Keratinocyte (primary cell): ENCODE data around the gene UBQLN4. TPM values are rescaled to one million over a fixed set of nuclear protein-coding genes. Genes with fewer than 3 reads are reported as not detected.
A peak's percentile ranks its signal among the peaks of the same experiment; 100 is the strongest.

Experiments
- DNase-seq: peaks from one replicate; pipeline ENCODE4 v3.0.0-alpha.2; 2011; ENCODE audit warnings: low read depth, missing footprints, low spot score
- FAIRE-seq: peaks from 2 replicates; lab custom pipeline; 2011; peaks lifted over from hg19 to GRCh38; lab: Jason Lieb, UNC
- H2AFZ ChIP-seq: 2 replicates; pipeline ENCODE4 v1.6.0; 2012; ENCODE audit warnings: low read length, control low read depth, inconsistent platforms; ENCODE audit not compliant: control insufficient read depth
- H3K27ac ChIP-seq: 2 replicates; pipeline ENCODE4 v1.5.1; 2011; ENCODE audit warnings: low read length; ENCODE audit not compliant: control insufficient read depth, insufficient read depth
- H3K27me3 ChIP-seq: 3 replicates; pipeline ENCODE4 v1.6.0; 2011; ENCODE audit warnings: low read length; ENCODE audit not compliant: control insufficient read depth, insufficient read depth; ENCODE audit errors: extremely low read depth
- H3K36me3 ChIP-seq, 2 experiments: 2 replicates in 1 of 2; 3 replicates in 1 of 2; pipeline ENCODE4 v1.5.1; 2011; ENCODE audit warnings: low read length in 2 of 2, mild to moderate bottlenecking in 1 of 2; ENCODE audit not compliant: control insufficient read depth in 2 of 2, insufficient read depth in 2 of 2; ENCODE audit errors: extremely low read depth in 1 of 2
- H3K4me1 ChIP-seq: 3 replicates; pipeline ENCODE4 v1.5.1; 2011; ENCODE audit warnings: low read length; ENCODE audit not compliant: control insufficient read depth, insufficient read depth; ENCODE audit errors: extremely low read depth
- H3K4me2 ChIP-seq: 3 replicates; pipeline ENCODE4 v1.6.0; 2011; ENCODE audit warnings: low read depth, low read length; ENCODE audit not compliant: control insufficient read depth, insufficient read depth; ENCODE audit errors: extremely low read depth
- H3K4me3 ChIP-seq, 3 experiments: fragments of 200-600 bp in 1 of 3; sonication (generic) in 1 of 3; 2 replicates in 2 of 3; 3 replicates in 1 of 3; pipeline ENCODE4 v1.5.1; 2011 to 2016; ENCODE audit warnings: low read length in 3 of 3, mild to moderate bottlenecking in 3 of 3, control low read depth in 2 of 3, inconsistent platforms in 1 of 3, low read depth in 1 of 3, mixed read lengths in 1 of 3, mixed run types in 1 of 3, moderate library complexity in 1 of 3; ENCODE audit not compliant: control insufficient read depth in 2 of 3, insufficient read depth in 2 of 3; ENCODE audit errors: extremely low read depth in 1 of 3
- H3K79me2 ChIP-seq: 2 replicates; pipeline ENCODE4 v1.6.0; 2012; ENCODE audit warnings: low read length; ENCODE audit not compliant: control insufficient read depth, insufficient read depth
- H3K9ac ChIP-seq: 3 replicates; pipeline ENCODE4 v1.6.0; 2011; ENCODE audit warnings: low read length; ENCODE audit not compliant: control insufficient read depth, insufficient read depth; ENCODE audit errors: extremely low read depth
- H3K9me1 ChIP-seq: 3 replicates; pipeline ENCODE4 v1.6.0; 2011; ENCODE audit warnings: low read length; ENCODE audit not compliant: control insufficient read depth, insufficient read depth; ENCODE audit errors: extremely low read depth
- H3K9me3 ChIP-seq: 2 replicates; pipeline ENCODE4 v1.5.1; 2012; ENCODE audit warnings: low read depth, low read length; ENCODE audit not compliant: control insufficient read depth
- H4K20me1 ChIP-seq: 3 replicates; pipeline ENCODE4 v1.6.0; 2011; ENCODE audit warnings: low read length; ENCODE audit not compliant: control insufficient read depth, insufficient read depth; ENCODE audit errors: extremely low read depth
- CTCF ChIP-seq, 3 experiments: IDR thresholded peaks in 1 of 3; conservative IDR thresholded peaks in 1 of 3; optimal IDR thresholded peaks in 1 of 3; 2 replicates in 2 of 3; 3 replicates in 1 of 3; pipeline versions ENCODE3 to v1.5.1; 2011; ENCODE audit warnings: low read length in 3 of 3, mild to moderate bottlenecking in 3 of 3, moderate library complexity in 2 of 3, control low read depth in 1 of 3, inconsistent platforms in 1 of 3; ENCODE audit not compliant: insufficient read depth in 2 of 3; ENCODE audit errors: extremely low read depth in 1 of 3
- EZH2 ChIP-seq: IDR thresholded peaks from one replicate; pipeline ENCODE4 v1.6.1; 2012; ENCODE audit warnings: inconsistent platforms, mild to moderate bottlenecking, low read length, moderate library complexity
- dilution Hi-C: fragments of 300-500 bp; cut with MboI; formaldehyde crosslinking; loops from one replicate; pipeline ENCODE4 v1.7.0; 2020; ENCODE audit warnings: low sequenced_read_pairs; ENCODE audit not compliant: extremely low pct_ligation_motif_present
- polyA plus RNA-seq, 5 experiments: library from polyadenylated mRNA; depleted of rRNA in 3 of 5; stranded (reverse) in 3 of 5; stranded (forward) in 1 of 5; unstranded in 1 of 5; fragments of >200 nt; gene quantifications; 1 replicate in 1 of 5; 2 replicates in 3 of 5; 3 replicates in 1 of 5; pipeline versions ENCODE4 v1.2.1 to v1.2.3, GENCODE V29; 2011 to 2012; ENCODE audit warnings: missing spikeins in 2 of 5, low read depth in 1 of 5, low replicate concordance in 1 of 5

Gene UBQLN4
- polyA plus RNA-seq, 1 donor (not counting 4 experiments of a cell fraction or from before 2014, with no cell fraction given), result 35.8 TPM

- Histone ChIP-seq H3K36me3 (no peaks in the 10 kb centered on the region), H3K4me1 (no peaks in the 10 kb centered on the region), H3K9ac (no peak overlapping the region), H3K27ac (no peak overlapping the region), H3K27me3 (peaks cover 4% of the 10 kb centered on the region), H4K20me1 (no peaks in the 10 kb centered on the region), H3K4me3 (no peak overlapping the region), H3K4me2 (no peak overlapping the region), H2AFZ (no peak overlapping the region), H3K9me1 (no peaks in the 10 kb centered on the region), H3K9me3 (no peaks in the 10 kb centered on the region), H3K79me2 (no peaks in the 10 kb centered on the region)
- TF ChIP-seq CTCF (optimal IDR thresholded peaks at IDR 0.05 in 1 of 3, IDR thresholded peaks at IDR 0.05 in 1 of 3, conservative IDR thresholded peaks at IDR 0.05 in 1 of 3; ENCODE audit: extremely low read depth in 1 of 3, insufficient read depth in 2 of 3, low read length in 3 of 3), result no peak
- TF ChIP-seq EZH2, result no peak
- FAIRE-seq (no peak), DNase-seq (no peak)
- dilution Hi-C loops, result no loop called here
Observed at GRCh38 chr1:156026588-156026987, 27.0 kb downstream of the UBQLN4 start.

GRCh38 chr1:156025876-156026275 lies 27.7 kb downstream of the UBQLN4 start:
- Histone ChIP-seq H3K27me3 (peaks cover 4% of the 10 kb centered on the region), H3K4me1 (no peaks in the 10 kb centered on the region), H3K9me3 (no peaks in the 10 kb centered on the region), H3K79me2 (no peaks in the 10 kb centered on the region), H3K4me2 (no peak overlapping the region), H4K20me1 (no peaks in the 10 kb centered on the region), H3K9me1 (no peaks in the 10 kb centered on the region), H3K36me3 (no peaks in the 10 kb centered on the region), H3K27ac (no peak overlapping the region), H3K4me3 (no peak overlapping the region), H3K9ac (no peak overlapping the region), H2AFZ (no peak overlapping the region)
- DNase-seq (no peak), FAIRE-seq (no peak)
- TF ChIP-seq CTCF (optimal IDR thresholded peaks at IDR 0.05 in 1 of 3, IDR thresholded peaks at IDR 0.05 in 1 of 3, conservative IDR thresholded peaks at IDR 0.05 in 1 of 3; ENCODE audit: extremely low read depth in 1 of 3, insufficient read depth in 2 of 3, low read length in 3 of 3) (peak; percentile 37 to 58 (median 56)), EZH2 (no peak)
- dilution Hi-C loops, result no loop called here
